Upper lobe of left lung (tissue), 6 donors: Measurements from ENCODE around the gene FGF23. TPM values are rescaled to one million over a fixed set of nuclear protein-coding genes. Genes with fewer than 3 reads are reported as not detected.
A peak's percentile ranks its signal among the peaks of the same experiment; 100 is the strongest.

Source experiments
- ATAC-seq, 2 donors: fragments of 200-7000 bp; cut with Tn5 transposase; one replicate each; pipeline ENCODE4 v1.9.1; 2022; ENCODE audit warnings: mild to moderate bottlenecking in 2 of 2, moderate library complexity in 2 of 2; ENCODE audit not compliant: low FRiP score in 2 of 2
- DNase-seq, 2 donors: peaks; one replicate each; pipeline ENCODE4 v3.0.0-alpha.2; 2019 to 2020
- H3K27ac ChIP-seq, 4 donors: fragments of 200-600 bp; sonication (generic); one replicate each; pipeline ENCODE4 v1.5.1; 2016 to 2019
- H3K27me3 ChIP-seq, 4 donors: fragments of 200-600 bp; sonication (generic); one replicate each; pipeline ENCODE4 v1.5.1; 2017 to 2019
- H3K36me3 ChIP-seq, 4 donors: fragments of 200-600 bp; sonication (generic); one replicate each; pipeline ENCODE4 v1.5.1; 2016 to 2019
- H3K4me1 ChIP-seq, 4 donors: fragments of 200-600 bp; sonication (generic); one replicate each; pipeline ENCODE4 v1.5.1; 2018 to 2019
- H3K4me3 ChIP-seq, 4 donors: fragments of 200-600 bp; sonication (generic); one replicate each; pipeline ENCODE4 v1.5.1; 2017 to 2019; ENCODE audit warnings: mild to moderate bottlenecking in 2 of 4, moderate library complexity in 1 of 4
- H3K9me3 ChIP-seq, 4 donors: fragments of 200-600 bp; sonication (generic); one replicate each; pipeline ENCODE4 v1.5.1; 2018 to 2019
- CTCF ChIP-seq, 6 experiments: fragments of 450-650 bp in 4 of 6; fragments of 200-600 bp in 2 of 6; sonication (generic) in 2 of 6; IDR thresholded peaks; one replicate each; pipeline ENCODE4 v1.5.1; 2016 to 2019; ENCODE audit warnings: antibody characterized with exemption in 6 of 6
- EP300 ChIP-seq, 4 donors: sonication (generic); formaldehyde crosslinking; IDR thresholded peaks; one replicate each; pipeline ENCODE4 v1.5.1; 2017; ENCODE audit warnings: antibody characterized with exemption in 4 of 4, control low read depth in 2 of 4
- POLR2A ChIP-seq, 4 donors: fragments of 450-650 bp; IDR thresholded peaks; one replicate each; pipeline ENCODE4 v1.5.1; 2016 to 2017; ENCODE audit warnings: antibody characterized with exemption in 4 of 4, mild to moderate bottlenecking in 2 of 4
- POLR2AphosphoS5 ChIP-seq, 2 donors: sonication (generic); formaldehyde crosslinking; IDR thresholded peaks; one replicate each; pipeline ENCODE4 v1.5.1; 2017; ENCODE audit warnings: antibody characterized with exemption in 2 of 2
- WGBS, 2 donors: methylation state at CpG; one replicate each; pipeline ENCODE4 v1.1.5; 2017 to 2018; 5-methylcytosine and 5-hydroxymethylcytosine counted together
- total RNA-seq, 6 donors: library from RNA; depleted of rRNA in 4 of 6; stranded (reverse); fragments of >200 nt in 4 of 6; gene quantifications; one replicate each; pipeline versions ENCODE4 v1.1.0 to v1.2.1, GENCODE V29; 2016 to 2021
- donor health status: DM: no; HTN: no; CAD: no; lungs with moderate emphysema.
- donor health status: DM: no; HTN: yes; CAD: no; lungs with severe emphysema.

FGF23 gene
- total RNA-seq, 6 donors from 2014 or later: not detected

- DNase-seq (no peak), ATAC-seq (no peak)
- Histone ChIP-seq H3K27ac (no peak overlapping the region), H3K9me3 (no peaks in the 10 kb centered on the region), H3K4me1 (no peaks in the 10 kb centered on the region), H3K36me3 (no peaks in the 10 kb centered on the region), H3K27me3 (no peaks in the 10 kb centered on the region), H3K4me3 (no peak overlapping the region)
- WGBS, 2 donors: 85 to 88% methylated on average over 4 of the region's 4 CpGs
- TF ChIP-seq POLR2AphosphoS5 (IDR thresholded peaks at IDR 0.05): no peak
- no peak for TF ChIP-seq EP300 (IDR thresholded peaks at IDR 0.05)
- no peak for TF ChIP-seq CTCF (IDR thresholded peaks at IDR 0.05)
- no peak for TF ChIP-seq POLR2A (IDR thresholded peaks at IDR 0.05)
These were observed 23.5 kb upstream of the FGF23 start for GRCh38 chr12:4402996-4403395.

GRCh38 chr12:4401117-4401516 is 21.6 kb upstream of the FGF23 start:
- TF ChIP-seq POLR2A (IDR thresholded peaks at IDR 0.05): no peak
- TF ChIP-seq POLR2AphosphoS5 (IDR thresholded peaks at IDR 0.05): no peak
- no peak for TF ChIP-seq CTCF (IDR thresholded peaks at IDR 0.05)
- no peak for TF ChIP-seq EP300 (IDR thresholded peaks at IDR 0.05)
- Histone ChIP-seq H3K27ac (no peak overlapping the region), H3K36me3 (no peaks in the 10 kb centered on the region), H3K4me3 (no peak overlapping the region), H3K27me3 (no peaks in the 10 kb centered on the region), H3K4me1 (no peaks in the 10 kb centered on the region), H3K9me3 (no peaks in the 10 kb centered on the region)
- no peak for DNase-seq
- 82 to 87% methylated on average over 3 of the region's 3 CpGs for WGBS, 2 donors
- no peak for ATAC-seq

DNA sequence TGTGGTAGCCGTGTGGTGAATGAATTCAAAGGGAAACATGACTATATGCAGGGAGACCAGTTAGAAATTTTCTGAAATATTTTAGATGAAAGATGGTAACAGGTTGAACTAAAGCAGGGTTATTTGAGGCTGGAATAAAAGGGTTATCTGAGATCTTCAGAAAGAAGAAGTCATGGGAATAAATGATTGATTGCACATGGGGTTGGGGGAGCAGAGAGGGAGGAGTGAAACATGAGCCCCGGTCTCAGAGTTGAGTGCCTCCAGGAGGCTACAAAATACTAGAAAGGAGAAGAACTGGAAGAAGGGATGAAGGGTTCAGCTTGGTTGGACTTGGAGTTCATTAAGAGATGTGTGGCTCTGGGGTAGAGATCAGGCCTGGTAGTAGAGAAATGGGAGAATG is 16.3 kb upstream of the FGF23 start:
- ATAC-seq: no peak

GRCh38 chr12:4393211-4393610 is 13.7 kb upstream of the FGF23 start:
- Histone ChIP-seq H3K9me3 (no peaks in the 10 kb centered on the region), H3K4me3 (no peak overlapping the region), H3K27me3 (no peaks in the 10 kb centered on the region), H3K27ac (no peak overlapping the region), H3K36me3 (no peaks in the 10 kb centered on the region), H3K4me1 (no peaks in the 10 kb centered on the region)
- TF ChIP-seq EP300 (IDR thresholded peaks at IDR 0.05) (no peak), POLR2A (IDR thresholded peaks at IDR 0.05) (no peak), POLR2AphosphoS5 (IDR thresholded peaks at IDR 0.05) (no peak), CTCF (IDR thresholded peaks at IDR 0.05) (no peak)
- DNase-seq (no peak), ATAC-seq (no peak)
- WGBS, 2 donors: 75 to 83% methylated on average over 5 of the region's 5 CpGs

More for the DNA sequence above, 16.3 kb upstream of the FGF23 start:
- Histone ChIP-seq H3K4me1 (no peaks in the 10 kb centered on the region), H3K9me3 (no peaks in the 10 kb centered on the region), H3K4me3 (no peak overlapping the region), H3K27ac (no peak overlapping the region), H3K36me3 (no peaks in the 10 kb centered on the region), H3K27me3 (no peaks in the 10 kb centered on the region)
- DNase-seq: no peak
- 65 to 75% methylated on average over 2 of the region's 2 CpGs for WGBS, 2 donors
- TF ChIP-seq POLR2AphosphoS5 (IDR thresholded peaks at IDR 0.05): no peak
- TF ChIP-seq CTCF (IDR thresholded peaks at IDR 0.05): no peak
- TF ChIP-seq EP300 (IDR thresholded peaks at IDR 0.05): no peak
- no peak for TF ChIP-seq POLR2A (IDR thresholded peaks at IDR 0.05)

GRCh38 chr12:4392223-4392742 is 12.8 kb upstream of the FGF23 start:
- TF ChIP-seq CTCF (IDR thresholded peaks at IDR 0.05): no peak
- TF ChIP-seq POLR2AphosphoS5 (IDR thresholded peaks at IDR 0.05): no peak
- no peak for TF ChIP-seq POLR2A (IDR thresholded peaks at IDR 0.05)
- no peak for TF ChIP-seq EP300 (IDR thresholded peaks at IDR 0.05)
- Histone ChIP-seq H3K9me3 (no peaks in the 10 kb centered on the region), H3K4me1 (no peaks in the 10 kb centered on the region), H3K27ac (no peak overlapping the region), H3K36me3 (no peaks in the 10 kb centered on the region), H3K4me3 (no peak overlapping the region), H3K27me3 (no peaks in the 10 kb centered on the region)
- no peak for ATAC-seq
- 27 to 34% methylated on average over 2 to 14 of the region's 15 CpGs for WGBS, 2 donors
- peak in 1 of 2 donors; percentile 47 for DNase-seq
